Activated CD4-positive, alpha-beta T cell treated with anti-CD3 and anti-CD28 coated beads for 4 hours (primary cell): ENCODE results near the gene IER5.

ENCODE experiments used
- DNase-seq, 2 donors: peaks; one replicate each; pipeline ENCODE4 v3.0.0-alpha.2; 2020

Gene IER5

GRCh38 chr1:181116819-181117390, 28.4 kb downstream of the IER5 start:
- no peak for DNase-seq

DNA sequence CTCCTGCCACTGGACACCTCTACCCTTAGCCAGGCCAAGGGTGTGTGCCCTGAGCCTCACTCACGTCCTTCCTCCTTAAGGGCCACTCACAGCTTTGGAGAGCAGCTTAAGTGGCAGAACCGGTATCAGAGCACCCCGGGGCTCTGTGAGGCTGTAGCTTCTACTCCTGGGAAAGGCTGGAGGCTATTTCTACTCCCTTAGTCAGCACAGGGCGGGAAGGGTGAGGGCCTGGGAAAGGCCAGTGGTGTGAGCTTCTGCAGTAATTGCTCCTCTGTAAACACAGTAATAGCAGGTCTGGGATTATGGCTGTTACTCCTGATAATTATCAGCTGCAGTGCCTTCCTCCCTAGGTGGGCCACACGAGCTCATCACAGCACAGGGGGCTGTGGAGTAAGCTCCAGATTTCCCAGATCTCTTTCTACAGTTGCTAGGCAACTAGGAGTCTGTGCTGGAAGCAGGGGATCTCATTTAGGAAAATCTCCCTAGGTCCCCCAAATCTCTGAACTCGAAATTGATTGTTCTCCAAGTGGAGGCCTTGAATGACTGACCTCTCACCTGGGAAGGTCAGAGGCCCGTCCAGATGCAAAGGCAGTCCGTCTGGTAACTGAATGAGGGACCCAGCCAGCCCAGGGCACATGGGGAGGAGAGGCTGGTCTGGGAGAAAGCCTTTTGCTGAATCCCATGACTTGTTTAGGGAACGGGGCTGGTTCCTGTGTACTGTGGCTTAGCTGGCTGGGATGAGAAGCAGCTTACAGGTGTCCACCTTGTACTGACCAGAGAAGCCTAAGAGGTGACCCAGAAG, 29.3 kb downstream of the IER5 start:
- no peak for DNase-seq

DNA sequence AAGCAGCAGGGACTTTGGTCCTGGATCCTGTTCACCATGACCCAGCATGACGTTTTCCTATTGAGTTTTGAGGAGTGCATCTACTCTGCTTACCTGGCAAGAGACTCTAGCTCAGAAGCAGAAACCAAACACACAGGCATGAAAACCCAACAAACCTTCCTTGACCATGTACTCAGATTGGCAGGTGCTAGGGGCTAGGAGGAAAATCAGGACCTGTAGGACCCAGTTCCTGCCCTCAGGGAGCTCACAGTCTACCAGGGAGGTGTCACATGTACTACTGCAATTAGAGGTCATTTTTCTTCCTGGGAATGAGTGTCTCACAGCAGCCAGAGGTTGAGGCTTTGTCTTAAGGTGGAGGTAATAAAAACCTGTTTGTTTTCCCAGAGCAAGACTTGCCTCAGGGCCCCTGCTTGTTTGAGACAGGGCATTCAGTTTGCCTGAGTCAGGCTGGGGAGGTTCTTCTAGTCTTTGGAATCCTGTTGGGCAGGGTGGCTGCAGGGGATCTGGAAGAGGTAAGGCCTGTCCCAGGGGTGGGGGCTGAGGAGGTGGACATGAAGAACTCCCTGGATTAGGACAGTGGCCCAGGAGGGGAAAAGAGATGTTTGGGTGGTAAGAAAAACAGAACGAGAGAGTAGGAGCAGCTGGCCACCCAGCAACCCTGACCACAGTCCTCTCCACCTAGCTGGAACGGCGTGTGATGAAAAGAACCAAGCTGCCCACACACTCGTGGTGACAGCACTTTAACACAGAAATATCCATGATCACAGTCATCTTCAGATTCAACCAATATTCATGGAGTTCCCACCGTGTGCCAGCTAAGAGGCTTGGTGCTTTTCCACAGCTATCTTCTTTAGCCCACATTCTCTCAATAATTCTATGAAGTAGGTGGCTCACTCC, 30.8 kb downstream of the IER5 start:
- DNase-seq = no peak

- no peak for DNase-seq
Observed at GRCh38 chr1:181120924-181121323, 32.4 kb downstream of the IER5 start.

- no peak for DNase-seq
Observed at GRCh38 chr1:181121498-181121897, 33.0 kb downstream of the IER5 start.

GRCh38 chr1:181122222-181122621, 33.7 kb downstream of the IER5 start:
- no peak for DNase-seq

GRCh38 chr1:181123173-181123572, 34.7 kb downstream of the IER5 start:
- no peak for DNase-seq

GRCh38 chr1:181124291-181124751, 35.8 kb downstream of the IER5 start:
- DNase-seq = no peak

DNA sequence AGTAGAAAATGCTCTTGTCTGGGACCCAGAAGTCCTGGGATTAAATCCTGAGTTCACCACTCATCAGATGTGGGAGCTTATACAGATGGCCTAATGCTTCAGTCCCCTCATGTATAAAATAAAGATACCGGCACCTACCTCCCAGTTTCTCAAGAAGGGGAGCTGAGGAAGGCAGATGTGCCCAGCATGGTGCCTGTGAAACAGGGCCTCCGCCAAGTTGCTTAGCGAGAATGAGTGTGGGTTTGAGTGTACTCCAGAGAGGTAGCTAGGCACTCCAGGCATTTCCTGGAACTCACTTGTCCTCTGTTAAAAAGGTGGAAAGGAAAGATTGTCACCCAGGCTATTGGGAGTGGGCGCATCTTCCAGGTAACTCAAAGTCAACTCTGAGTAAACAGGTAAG, 37.8 kb downstream of the IER5 start:
- DNase-seq = no peak

DNA sequence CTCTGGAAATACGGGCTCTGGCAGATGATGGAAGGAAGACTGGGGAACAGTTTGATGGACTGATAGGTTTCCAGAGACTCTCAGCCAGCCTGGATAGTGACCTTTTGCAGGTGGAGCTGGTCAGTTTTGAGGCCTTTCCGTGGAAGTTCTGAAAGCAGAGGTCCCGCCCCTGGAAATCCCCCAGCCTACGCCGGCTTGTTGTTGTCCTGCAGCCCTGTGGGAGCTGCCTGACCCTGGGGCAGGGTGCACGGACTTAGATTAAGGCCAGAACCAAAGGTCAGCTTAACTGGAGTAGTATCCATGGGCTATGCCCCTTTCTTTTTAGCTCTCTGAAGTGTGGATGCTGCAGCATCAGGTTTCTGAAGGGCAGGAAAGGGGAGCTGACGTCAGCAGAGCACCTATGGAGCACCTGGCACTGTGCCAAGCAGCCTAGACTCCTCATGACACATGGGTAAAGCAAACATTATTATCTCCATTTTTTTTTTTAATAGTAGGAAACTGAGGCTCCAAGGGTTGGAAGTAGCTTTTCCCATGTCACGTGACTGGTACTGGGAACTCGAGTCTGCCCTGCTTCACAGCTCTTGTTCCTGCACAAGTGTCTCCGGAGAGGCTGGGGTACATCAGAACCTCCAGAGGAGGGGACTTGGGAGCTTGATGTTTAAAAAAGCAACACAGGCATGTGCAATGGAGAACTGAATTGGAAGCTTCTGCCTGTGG, 38.5 kb downstream of the IER5 start:
- no peak for DNase-seq

DNA sequence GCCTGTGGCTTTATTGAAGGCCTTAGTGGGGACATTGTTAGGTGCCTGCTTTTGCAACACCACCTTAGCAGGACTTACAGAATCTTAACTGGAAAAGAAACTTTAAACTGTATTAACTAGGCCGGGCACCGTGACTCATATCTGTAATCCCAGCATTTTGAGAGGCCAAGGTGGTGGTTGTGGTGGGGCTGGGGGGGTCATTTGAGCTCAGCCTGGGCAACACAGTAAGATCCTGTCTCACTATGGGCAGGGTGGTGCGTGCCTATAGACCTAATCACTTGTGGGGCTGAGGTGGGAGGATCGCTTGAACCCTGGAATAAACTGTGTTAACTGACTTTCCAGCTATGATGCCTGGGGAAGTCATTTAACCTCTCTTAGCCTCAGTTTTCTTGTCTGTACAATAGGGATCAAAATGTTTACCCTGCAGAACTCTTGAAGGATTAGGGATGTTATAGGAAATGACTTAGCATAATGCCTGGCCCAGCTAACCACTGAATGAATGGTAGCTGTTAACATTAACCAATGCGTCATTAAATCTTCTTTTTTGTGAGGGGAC, 39.5 kb downstream of the IER5 start:
- no peak for DNase-seq

DNA sequence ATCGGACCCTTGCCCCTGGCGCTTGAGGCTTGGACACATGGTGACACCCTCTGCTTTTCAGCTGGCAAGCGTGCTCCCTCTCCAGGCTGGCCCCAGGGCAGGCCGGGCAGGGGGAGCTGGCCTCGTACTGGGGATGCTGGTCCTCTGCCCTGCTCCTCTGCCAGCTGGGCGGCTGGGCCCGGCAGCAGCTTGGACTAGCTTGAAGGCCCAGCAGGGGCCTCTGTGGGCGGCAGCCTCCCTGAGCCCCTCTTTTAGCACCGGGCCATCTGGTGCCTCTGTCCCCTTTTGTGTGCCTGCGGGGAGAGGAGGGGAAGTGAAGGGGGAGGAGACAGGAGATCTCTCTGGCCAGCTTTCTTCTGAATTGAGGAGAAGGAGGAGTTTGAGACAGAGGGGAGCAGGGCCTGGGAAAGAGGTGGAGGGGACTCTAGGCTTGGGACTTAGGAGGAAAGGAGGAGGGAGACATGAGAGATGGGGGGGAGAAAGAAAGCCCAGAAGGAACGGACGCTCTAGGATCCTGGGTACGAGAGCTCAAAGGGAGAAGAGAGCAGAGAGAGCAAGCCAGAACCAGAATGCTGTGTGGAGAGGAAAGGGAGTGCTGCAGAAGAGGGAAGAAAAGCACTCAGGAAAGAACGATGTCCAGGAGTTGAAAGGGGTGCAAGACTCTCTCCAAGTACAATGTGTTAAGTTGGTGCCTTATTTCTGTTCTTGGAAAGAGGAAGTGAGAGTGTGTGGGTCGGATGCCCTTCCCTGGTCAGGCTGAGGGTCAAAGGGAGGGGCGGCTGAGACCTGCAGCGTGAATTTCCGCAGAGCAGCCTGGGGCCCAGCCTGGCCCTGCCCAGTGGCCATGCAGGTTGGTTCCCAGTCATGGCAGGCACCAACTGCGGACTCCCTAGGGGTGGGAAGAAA, 40.3 kb downstream of the IER5 start:
- no peak for DNase-seq

DNA sequence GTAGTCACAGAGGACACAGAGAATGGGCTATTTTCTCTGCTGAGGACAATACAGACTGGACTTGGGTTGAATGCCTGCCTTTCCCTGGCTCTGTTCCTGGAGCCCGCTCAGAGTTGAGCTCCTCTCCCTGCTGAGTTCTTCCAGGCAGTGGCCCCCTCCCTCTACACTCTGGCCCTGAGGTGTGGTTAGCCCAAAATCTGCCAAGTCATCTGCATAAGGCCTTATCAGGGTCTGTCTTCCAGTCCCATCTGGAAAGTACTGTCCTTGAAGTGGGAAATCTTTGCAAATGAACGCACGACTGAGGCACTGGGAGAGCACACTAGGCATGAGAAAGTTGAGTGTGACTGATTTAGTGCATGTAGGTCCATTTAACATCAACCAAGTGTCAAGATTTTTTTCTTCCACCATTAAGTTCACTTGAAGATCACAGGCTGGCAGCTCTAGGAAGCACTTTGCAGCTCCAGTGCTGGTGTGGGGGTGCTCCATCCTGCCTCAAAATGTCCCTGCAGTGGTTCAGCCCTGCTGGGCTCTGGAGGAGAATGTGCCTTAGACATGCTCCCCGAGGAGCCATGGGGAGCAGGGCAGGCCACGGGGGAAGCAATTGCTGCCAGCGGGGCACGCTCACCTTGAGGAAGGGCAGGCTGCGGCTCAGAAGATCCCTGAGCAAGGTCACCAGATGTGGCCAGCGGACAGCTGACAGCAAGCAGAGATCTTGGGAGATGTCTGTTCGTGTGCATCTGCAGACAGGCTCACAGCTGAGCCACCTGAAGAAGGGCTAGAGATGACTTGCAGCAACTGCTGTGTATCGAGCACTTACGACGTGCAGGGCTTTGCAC, 41.5 kb downstream of the IER5 start:
- DNase-seq = no peak

GRCh38 chr1:181131255-181131941, 42.9 kb downstream of the IER5 start:
- DNase-seq = no peak

GRCh38 chr1:181133441-181133951, 45.0 kb downstream of the IER5 start:
- DNase-seq = no peak

GRCh38 chr1:181133969-181134418, 45.5 kb downstream of the IER5 start:
- DNase-seq = no peak

GRCh38 chr1:181134543-181135436, 46.3 kb downstream of the IER5 start:
- no peak for DNase-seq

- no peak for DNase-seq
Observed at GRCh38 chr1:181135437-181135731, 46.9 kb downstream of the IER5 start.
